Colonic mucosa (tissue), 4 donors: ENCODE measurements around the gene KCNJ4. TPM values are rescaled to one million over a fixed set of nuclear protein-coding genes. Genes with fewer than 3 reads are reported as not detected.

Experiments used
- DNase-seq: peaks from one replicate; pipeline ENCODE4 v3.0.0-alpha.2; 2020
- H3K27ac ChIP-seq: fragments of 200-600 bp; one replicate; pipeline ENCODE4 v1.8.0; 2021
- H3K27me3 ChIP-seq: fragments of 200-600 bp; one replicate; pipeline ENCODE4 v1.8.0; 2021
- H3K36me3 ChIP-seq: fragments of 200-600 bp; one replicate; pipeline ENCODE4 v1.8.0; 2021
- H3K4me1 ChIP-seq: fragments of 200-600 bp; one replicate; pipeline ENCODE4 v1.8.0; 2021; ENCODE audit warnings: mild to moderate bottlenecking
- H3K4me3 ChIP-seq: fragments of 200-600 bp; one replicate; pipeline ENCODE4 v1.8.0; 2021
- H3K9ac ChIP-seq, 2 donors: one replicate each; pipeline ENCODE4 v1.7.0; 2013; ENCODE audit warnings: control low read depth in 2 of 2, low read depth in 2 of 2, low read length in 2 of 2
- H3K9me3 ChIP-seq: fragments of 200-600 bp; one replicate; pipeline ENCODE4 v1.8.0; 2021
- intact Hi-C: fragments of 100-400 bp; cut with DNase I; formaldehyde crosslinking; loops from one replicate; pipeline ENCODE4 v1.14.1; 2022
- total RNA-seq, 2 donors: library from RNA; stranded (reverse); fragmentation: NEBNext Ultra II Directional in 1 of 2; extraction: Animal tissue kit (Norgen Biotek cat#: 25700) in 1 of 2; gene quantifications; one replicate each; pipeline ENCODE4 v1.2.1, GENCODE V29; 2021
- TF ChIP-seq, protein P1 (sequence below): fragments of 200-600 bp; IDR thresholded peaks from one replicate; pipeline ENCODE4 v1.8.0; 2022; ENCODE audit warnings: antibody characterized with exemption, mild to moderate bottlenecking
- donor health status: healthy.
- donor health status: DM: no; HTN: no; CAD: no.
- donor health status: DM: no; HTN: no; CAD: no.

Gene KCNJ4
- total RNA-seq, 2 donors from 2014 or later: not detected

DNA sequence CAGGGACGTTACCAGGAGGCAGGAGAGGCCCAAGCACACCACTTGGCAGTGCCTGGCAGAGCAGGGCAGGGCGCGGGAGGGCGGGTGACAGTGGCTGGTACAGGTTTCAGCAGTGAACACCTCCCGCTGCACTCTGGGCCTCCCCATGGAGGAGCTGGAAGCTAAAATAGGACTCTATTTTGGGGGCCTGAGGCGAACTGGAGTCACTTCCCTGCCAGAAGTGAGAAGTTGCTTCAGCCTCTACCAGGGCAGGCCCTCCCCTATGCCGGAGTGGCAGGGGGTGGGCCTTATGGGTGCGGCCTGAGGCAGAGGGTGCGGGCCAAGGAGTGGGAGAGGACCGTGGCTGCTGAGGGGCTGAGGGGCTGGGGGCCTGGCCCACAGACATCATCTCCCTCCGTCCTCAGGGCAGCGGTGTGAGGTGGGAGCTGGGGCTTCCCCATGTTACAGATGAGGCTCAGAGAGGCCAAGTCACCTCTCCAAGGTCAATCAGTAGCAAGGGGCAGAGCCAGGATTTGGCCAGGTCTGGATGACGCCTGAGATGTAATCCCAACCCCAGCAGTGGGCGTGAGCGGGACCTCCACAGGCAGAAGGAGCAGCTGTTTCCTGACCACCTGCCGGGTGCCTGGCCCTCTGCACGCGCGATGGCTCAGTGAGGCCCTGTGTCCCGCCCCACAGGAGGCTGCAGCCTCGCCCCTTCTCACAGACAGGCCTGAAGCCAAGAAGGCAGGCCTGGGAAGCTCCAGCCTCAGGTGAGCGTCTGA is 39.3 kb downstream of the KCNJ4 start:
- DNase-seq: no peak
- intact Hi-C loops: loop anchor here (5.0 kb wide), 1 partner anchor 157 kb away; the partner anchor contains the start of gene DMC1

DNA sequence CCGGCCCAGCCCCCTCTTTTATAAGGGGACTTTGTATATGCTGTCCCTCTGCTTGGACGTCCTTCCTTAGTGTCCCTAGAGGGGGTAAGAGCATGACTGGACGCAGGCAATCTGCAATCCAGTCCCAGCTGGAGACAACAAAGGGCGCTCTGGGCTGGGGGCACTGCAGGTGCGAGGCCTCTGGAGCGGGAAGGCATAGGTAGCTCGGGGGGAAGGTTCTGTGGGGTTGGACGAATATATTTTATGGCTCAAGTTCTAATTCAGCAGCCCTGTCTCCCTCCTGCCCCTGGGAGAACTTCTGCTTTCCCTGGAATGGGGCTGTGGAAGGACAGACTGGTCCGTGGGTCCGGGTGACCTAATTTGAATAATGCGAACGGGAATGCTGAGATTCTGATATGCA is 40.0 kb downstream of the KCNJ4 start:
- H3K4me3 ChIP-seq: no peak overlapping the region
- no peaks in the 10 kb centered on the region for H3K27me3 ChIP-seq
- H3K9ac ChIP-seq: no peak overlapping the region
- intact Hi-C loops: loop anchor here (5.0 kb wide), 1 partner anchor 157 kb away; the partner anchor contains the start of gene DMC1
- no peak overlapping the region for H3K27ac ChIP-seq
- no peaks in the 10 kb centered on the region for H3K9me3 ChIP-seq
- TF ChIP-seq, protein P1, sequence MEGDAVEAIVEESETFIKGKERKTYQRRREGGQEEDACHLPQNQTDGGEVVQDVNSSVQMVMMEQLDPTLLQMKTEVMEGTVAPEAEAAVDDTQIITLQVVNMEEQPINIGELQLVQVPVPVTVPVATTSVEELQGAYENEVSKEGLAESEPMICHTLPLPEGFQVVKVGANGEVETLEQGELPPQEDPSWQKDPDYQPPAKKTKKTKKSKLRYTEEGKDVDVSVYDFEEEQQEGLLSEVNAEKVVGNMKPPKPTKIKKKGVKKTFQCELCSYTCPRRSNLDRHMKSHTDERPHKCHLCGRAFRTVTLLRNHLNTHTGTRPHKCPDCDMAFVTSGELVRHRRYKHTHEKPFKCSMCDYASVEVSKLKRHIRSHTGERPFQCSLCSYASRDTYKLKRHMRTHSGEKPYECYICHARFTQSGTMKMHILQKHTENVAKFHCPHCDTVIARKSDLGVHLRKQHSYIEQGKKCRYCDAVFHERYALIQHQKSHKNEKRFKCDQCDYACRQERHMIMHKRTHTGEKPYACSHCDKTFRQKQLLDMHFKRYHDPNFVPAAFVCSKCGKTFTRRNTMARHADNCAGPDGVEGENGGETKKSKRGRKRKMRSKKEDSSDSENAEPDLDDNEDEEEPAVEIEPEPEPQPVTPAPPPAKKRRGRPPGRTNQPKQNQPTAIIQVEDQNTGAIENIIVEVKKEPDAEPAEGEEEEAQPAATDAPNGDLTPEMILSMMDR: no peak
- DNase-seq: no peak
- no peaks in the 10 kb centered on the region for H3K36me3 ChIP-seq
- H3K4me1 ChIP-seq: peaks cover 8% of the 10 kb centered on the region

More for the DNA sequence above, 39.3 kb downstream of the KCNJ4 start:
- Histone ChIP-seq H3K27me3 (no peaks in the 10 kb centered on the region), H3K36me3 (no peaks in the 10 kb centered on the region), H3K27ac (no peak overlapping the region), H3K9me3 (no peaks in the 10 kb centered on the region), H3K4me3 (no peak overlapping the region), H3K9ac (no peak overlapping the region), H3K4me1 (peaks cover 8% of the 10 kb centered on the region)
- TF ChIP-seq, protein P1: no peak

DNA sequence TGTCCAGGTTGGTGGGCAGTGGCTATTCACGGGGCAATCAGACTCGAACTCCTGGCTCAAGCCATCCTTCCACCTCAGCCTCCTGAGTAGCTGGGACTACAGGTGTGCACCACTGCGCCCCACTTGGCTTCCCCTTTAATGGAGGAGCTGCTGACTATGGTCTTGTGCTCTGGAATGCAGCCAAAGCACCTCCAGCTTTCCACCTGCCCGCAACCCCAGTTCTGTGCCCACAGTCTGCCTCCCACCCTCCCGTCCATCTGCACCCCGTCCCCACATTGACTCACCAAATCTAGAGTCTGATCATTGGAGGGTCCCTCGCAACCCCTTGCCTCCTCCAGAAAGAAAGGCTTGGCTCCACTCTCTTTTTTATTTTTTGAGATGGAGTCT is 41.0 kb downstream of the KCNJ4 start:
- no peak overlapping the region for H3K27ac ChIP-seq
- intact Hi-C loops: no loop called here
- no peak overlapping the region for H3K9ac ChIP-seq
- no peaks in the 10 kb centered on the region for H3K27me3 ChIP-seq
- TF ChIP-seq, protein P1: no peak
- no peak overlapping the region for H3K4me3 ChIP-seq
- H3K9me3 ChIP-seq: no peaks in the 10 kb centered on the region
- H3K4me1 ChIP-seq: peaks cover 8% of the 10 kb centered on the region
- H3K36me3 ChIP-seq: no peaks in the 10 kb centered on the region
- DNase-seq: no peak

DNA sequence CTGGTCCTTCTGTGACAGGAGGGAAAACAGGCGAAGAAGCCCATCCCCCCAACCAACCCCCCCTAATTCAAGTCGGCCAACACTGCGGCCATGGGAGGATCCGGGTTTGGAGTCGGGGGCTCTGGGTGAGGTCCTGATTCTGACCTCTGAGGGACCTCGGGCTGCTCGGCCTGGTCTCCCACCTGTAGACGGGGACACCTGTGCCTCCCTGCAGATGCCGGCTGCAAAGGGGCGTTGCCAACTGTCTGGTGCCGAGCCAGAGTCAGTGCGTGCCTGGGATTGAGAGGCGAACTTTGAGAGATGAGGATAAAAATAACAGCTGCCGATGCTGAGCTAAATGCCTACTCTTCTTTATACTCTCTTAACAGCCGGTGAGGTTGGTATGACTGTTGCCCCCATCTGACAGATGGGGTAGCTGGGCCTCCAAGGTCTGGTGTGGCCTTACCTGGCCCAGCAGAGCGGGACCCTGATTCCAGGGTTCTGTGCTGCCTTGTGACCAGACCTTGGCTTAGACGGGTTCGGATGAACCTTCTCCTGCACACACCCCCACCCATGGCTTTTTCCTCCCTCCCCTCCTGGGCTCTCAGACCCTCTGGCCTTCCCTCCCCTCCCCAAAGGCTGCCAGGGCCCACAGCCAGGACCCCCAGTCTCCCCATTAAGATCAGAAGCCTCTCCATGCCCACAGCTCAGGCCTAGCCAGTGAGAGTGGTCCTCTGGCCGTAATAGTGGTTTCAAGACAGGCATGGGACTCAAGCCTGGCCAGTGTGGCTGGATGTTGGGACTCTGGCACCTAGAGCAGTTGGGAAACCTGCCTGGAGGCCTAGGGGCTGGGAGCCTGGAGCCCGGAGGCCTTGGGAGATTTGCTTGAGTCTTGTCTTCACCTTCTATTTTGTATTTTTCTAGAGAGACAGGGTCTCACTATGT is 41.7 kb downstream of the KCNJ4 start:
- intact Hi-C loops: no loop called here
- no peaks in the 10 kb centered on the region for H3K27me3 ChIP-seq

More for the DNA sequence above, 41.7 kb downstream of the KCNJ4 start:
- TF ChIP-seq, protein P1: no peak
- H3K9ac ChIP-seq: no peak overlapping the region
- no peaks in the 10 kb centered on the region for H3K36me3 ChIP-seq
- DNase-seq: peak; percentile 54
- H3K4me3 ChIP-seq: peak overlapping the region; percentile 19
- H3K4me1 ChIP-seq: peaks cover 8% of the 10 kb centered on the region
- H3K9me3 ChIP-seq: no peaks in the 10 kb centered on the region
- no peak overlapping the region for H3K27ac ChIP-seq
